Liver (tissue), 3 donors: Measurements from ENCODE around the gene HID1.

ENCODE experiments used
- RAD21 ChIP-seq, 2 donors: IDR thresholded peaks; 2 replicates each; pipeline ENCODE4 v1.6.1; 2016; ENCODE audit warnings: antibody characterized with exemption in 2 of 2, mild to moderate bottlenecking in 2 of 2
- RXRA ChIP-seq, 2 donors: IDR thresholded peaks; 2 replicates each; pipeline ENCODE4 v1.6.1; 2017 to 2018; ENCODE audit warnings: antibody characterized with exemption in 2 of 2, mild to moderate bottlenecking in 1 of 2
- TF ChIP-seq, protein P1 (sequence below): fragments of 150-350 bp; IDR thresholded peaks from 2 replicates; pipeline ENCODE4 v1.5.1; 2017; ENCODE audit warnings: improper control_type of control experiment, low read depth, low read length; ENCODE audit not compliant: missing input control
- donor health status: healthy.
- donor health status: healthy.

DNA sequence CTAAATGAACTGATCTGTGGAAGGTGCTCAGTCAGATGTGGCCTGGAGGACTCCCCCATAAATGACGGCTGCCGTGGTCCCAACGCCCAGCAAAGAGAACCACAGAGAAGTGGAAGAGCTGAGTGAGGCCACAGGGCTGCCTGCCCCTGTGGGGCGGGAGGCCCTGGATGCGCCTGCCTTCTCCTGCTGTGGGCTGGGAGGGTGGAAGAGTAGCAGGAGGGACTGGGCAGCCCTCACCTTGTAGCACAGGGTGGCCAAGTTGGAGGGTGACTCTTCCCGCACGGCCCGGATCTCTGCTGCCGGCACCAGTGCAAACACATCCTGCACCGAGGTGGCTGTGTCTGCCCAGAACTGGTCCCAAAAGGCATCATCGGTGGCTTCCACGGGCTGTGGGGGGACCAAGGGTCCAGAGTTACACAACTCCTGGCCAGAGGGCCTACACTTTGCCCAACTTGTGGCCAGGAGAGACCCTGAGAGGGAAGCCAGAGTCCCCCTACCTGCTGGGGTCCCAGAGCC is 8.3 kb downstream of the HID1 start:
- TF ChIP-seq, protein P1, sequence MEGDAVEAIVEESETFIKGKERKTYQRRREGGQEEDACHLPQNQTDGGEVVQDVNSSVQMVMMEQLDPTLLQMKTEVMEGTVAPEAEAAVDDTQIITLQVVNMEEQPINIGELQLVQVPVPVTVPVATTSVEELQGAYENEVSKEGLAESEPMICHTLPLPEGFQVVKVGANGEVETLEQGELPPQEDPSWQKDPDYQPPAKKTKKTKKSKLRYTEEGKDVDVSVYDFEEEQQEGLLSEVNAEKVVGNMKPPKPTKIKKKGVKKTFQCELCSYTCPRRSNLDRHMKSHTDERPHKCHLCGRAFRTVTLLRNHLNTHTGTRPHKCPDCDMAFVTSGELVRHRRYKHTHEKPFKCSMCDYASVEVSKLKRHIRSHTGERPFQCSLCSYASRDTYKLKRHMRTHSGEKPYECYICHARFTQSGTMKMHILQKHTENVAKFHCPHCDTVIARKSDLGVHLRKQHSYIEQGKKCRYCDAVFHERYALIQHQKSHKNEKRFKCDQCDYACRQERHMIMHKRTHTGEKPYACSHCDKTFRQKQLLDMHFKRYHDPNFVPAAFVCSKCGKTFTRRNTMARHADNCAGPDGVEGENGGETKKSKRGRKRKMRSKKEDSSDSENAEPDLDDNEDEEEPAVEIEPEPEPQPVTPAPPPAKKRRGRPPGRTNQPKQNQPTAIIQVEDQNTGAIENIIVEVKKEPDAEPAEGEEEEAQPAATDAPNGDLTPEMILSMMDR, result no peak
- no peak for TF ChIP-seq RXRA (IDR thresholded peaks at IDR 0.05)
- TF ChIP-seq RAD21 (IDR thresholded peaks at IDR 0.05), result no peak
